ENCODE measurements around the gene CMBL.

CMBL gene

GRCh38 chr5:10333154-10334006 is 25.7 kb upstream of the CMBL start:
- TF ChIP-seq YY1 (IDR thresholded peaks at IDR 0.05; ENCODE audit: low read depth) = no peak

- no peak for TF ChIP-seq TCF12 (IDR thresholded peaks at IDR 0.05; ENCODE audit: low read depth)
- TF ChIP-seq YY1 (IDR thresholded peaks at IDR 0.05; ENCODE audit: low read depth) = no peak
- no peak for TF ChIP-seq EP300 (IDR thresholded peaks at IDR 0.05; ENCODE audit: borderline replicate concordance)
- TF ChIP-seq, protein P1, sequence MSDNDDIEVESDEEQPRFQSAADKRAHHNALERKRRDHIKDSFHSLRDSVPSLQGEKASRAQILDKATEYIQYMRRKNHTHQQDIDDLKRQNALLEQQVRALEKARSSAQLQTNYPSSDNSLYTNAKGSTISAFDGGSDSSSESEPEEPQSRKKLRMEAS (IDR thresholded peaks at IDR 0.05) = no peak
- TF ChIP-seq TAF1 (IDR thresholded peaks at IDR 0.05; ENCODE audit: low read depth) = no peak
- TF ChIP-seq, protein P2, sequence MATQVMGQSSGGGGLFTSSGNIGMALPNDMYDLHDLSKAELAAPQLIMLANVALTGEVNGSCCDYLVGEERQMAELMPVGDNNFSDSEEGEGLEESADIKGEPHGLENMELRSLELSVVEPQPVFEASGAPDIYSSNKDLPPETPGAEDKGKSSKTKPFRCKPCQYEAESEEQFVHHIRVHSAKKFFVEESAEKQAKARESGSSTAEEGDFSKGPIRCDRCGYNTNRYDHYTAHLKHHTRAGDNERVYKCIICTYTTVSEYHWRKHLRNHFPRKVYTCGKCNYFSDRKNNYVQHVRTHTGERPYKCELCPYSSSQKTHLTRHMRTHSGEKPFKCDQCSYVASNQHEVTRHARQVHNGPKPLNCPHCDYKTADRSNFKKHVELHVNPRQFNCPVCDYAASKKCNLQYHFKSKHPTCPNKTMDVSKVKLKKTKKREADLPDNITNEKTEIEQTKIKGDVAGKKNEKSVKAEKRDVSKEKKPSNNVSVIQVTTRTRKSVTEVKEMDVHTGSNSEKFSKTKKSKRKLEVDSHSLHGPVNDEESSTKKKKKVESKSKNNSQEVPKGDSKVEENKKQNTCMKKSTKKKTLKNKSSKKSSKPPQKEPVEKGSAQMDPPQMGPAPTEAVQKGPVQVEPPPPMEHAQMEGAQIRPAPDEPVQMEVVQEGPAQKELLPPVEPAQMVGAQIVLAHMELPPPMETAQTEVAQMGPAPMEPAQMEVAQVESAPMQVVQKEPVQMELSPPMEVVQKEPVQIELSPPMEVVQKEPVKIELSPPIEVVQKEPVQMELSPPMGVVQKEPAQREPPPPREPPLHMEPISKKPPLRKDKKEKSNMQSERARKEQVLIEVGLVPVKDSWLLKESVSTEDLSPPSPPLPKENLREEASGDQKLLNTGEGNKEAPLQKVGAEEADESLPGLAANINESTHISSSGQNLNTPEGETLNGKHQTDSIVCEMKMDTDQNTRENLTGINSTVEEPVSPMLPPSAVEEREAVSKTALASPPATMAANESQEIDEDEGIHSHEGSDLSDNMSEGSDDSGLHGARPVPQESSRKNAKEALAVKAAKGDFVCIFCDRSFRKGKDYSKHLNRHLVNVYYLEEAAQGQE (IDR thresholded peaks at IDR 0.05; ENCODE audit: low read depth) = no peak
- TF ChIP-seq CEBPB (IDR thresholded peaks at IDR 0.05) = no peak
- TF ChIP-seq EGR1 (IDR thresholded peaks at IDR 0.05) = no peak
- no peak for TF ChIP-seq FOXM1 (IDR thresholded peaks at IDR 0.05; ENCODE audit: borderline replicate concordance, low read depth)
- no peak for TF ChIP-seq TEAD4 (IDR thresholded peaks at IDR 0.05)
These were observed 24.6 kb upstream of the CMBL start for GRCh38 chr5:10332301-10332700.

GRCh38 chr5:10331341-10331796 is 23.7 kb upstream of the CMBL start:
- TF ChIP-seq CEBPB (IDR thresholded peaks at IDR 0.05) (no peak), TCF12 (IDR thresholded peaks at IDR 0.05; ENCODE audit: low read depth) (no peak), RAD21 (IDR thresholded peaks at IDR 0.05; ENCODE audit: low read depth) (no peak), FOXM1 (IDR thresholded peaks at IDR 0.05; ENCODE audit: borderline replicate concordance, low read depth) (no peak), ZBTB7A (IDR thresholded peaks at IDR 0.05; ENCODE audit: low read depth) (no peak), EGR1 (IDR thresholded peaks at IDR 0.05) (no peak), CREB1 (IDR thresholded peaks at IDR 0.05; ENCODE audit: low read depth) (no peak), USF1 (IDR thresholded peaks at IDR 0.05) (no peak), TAF1 (IDR thresholded peaks at IDR 0.05; ENCODE audit: low read depth) (no peak), EP300 (IDR thresholded peaks at IDR 0.05; ENCODE audit: borderline replicate concordance) (no peak), NFIC (IDR thresholded peaks at IDR 0.05) (no peak), YY1 (IDR thresholded peaks at IDR 0.05; ENCODE audit: low read depth) (no peak), TEAD4 (IDR thresholded peaks at IDR 0.05) (no peak)
- TF ChIP-seq, protein P1 (IDR thresholded peaks at IDR 0.05) = no peak
- TF ChIP-seq, protein P2 (IDR thresholded peaks at IDR 0.05; ENCODE audit: low read depth) = no peak

- no peak for TF ChIP-seq YY1 (IDR thresholded peaks at IDR 0.05; ENCODE audit: low read depth)
- TF ChIP-seq TAF1 (IDR thresholded peaks at IDR 0.05; ENCODE audit: low read depth) = no peak
- no peak for TF ChIP-seq EGR1 (IDR thresholded peaks at IDR 0.05)
- TF ChIP-seq USF1 (IDR thresholded peaks at IDR 0.05) = no peak
- no peak for TF ChIP-seq CREB1 (IDR thresholded peaks at IDR 0.05; ENCODE audit: low read depth)
- no peak for TF ChIP-seq NFIC (IDR thresholded peaks at IDR 0.05)
- TF ChIP-seq TEAD4 (IDR thresholded peaks at IDR 0.05) = no peak
- TF ChIP-seq EP300 (IDR thresholded peaks at IDR 0.05; ENCODE audit: borderline replicate concordance) = no peak
- TF ChIP-seq, protein P2 (IDR thresholded peaks at IDR 0.05; ENCODE audit: low read depth) = no peak
- no peak for TF ChIP-seq RAD21 (IDR thresholded peaks at IDR 0.05; ENCODE audit: low read depth)
- TF ChIP-seq ZBTB7A (IDR thresholded peaks at IDR 0.05; ENCODE audit: low read depth) = no peak
- TF ChIP-seq CEBPB (IDR thresholded peaks at IDR 0.05) = no peak
- TF ChIP-seq, protein P1 (IDR thresholded peaks at IDR 0.05) = no peak
- TF ChIP-seq FOXM1 (IDR thresholded peaks at IDR 0.05; ENCODE audit: borderline replicate concordance, low read depth) = no peak
- TF ChIP-seq TCF12 (IDR thresholded peaks at IDR 0.05; ENCODE audit: low read depth) = no peak
These were observed 23.0 kb upstream of the CMBL start for GRCh38 chr5:10330511-10331230.
